ENCODE results near the gene LAMA4. TPM values are rescaled to one million over a fixed set of nuclear protein-coding genes. Genes with fewer than 3 reads are reported as not detected.

The LAMA4 gene
- total and polyA plus RNA-seq, 3 donors from 2014 or later: 37.6 to 61.0 (median 49.2) TPM

DNA sequence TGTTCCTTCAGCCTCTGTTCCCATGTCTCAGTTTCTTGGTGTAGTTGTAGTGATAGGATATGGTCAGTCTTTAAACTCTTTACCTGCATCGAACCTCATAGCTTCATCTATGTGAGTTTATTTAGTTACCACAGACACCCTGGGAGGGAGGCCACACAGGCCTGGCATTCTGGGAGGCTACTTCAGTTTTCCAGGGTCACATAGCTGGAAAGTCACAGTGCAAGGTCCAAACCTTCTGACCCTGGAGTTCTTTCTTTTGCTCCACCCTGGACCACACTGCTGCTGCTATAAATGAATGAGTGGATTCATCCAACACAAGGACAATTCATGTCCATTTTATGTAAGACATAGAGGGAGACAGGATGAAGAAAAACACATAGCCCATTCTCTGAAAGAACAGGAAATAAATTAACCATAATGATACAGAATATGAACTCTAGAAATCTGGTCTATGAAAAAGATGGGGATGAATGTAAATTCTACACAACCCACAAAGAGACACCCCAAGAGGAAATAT, 60.8 kb downstream of the LAMA4 start:
- intact Hi-C loops (cut with DNase I; ENCODE audit: low total_unique reads): no loop called here
- DNase-seq: no peak
- H3K9me3 ChIP-seq: no peaks in the 10 kb centered on the region
- TF ChIP-seq POLR2A (IDR thresholded peaks at IDR 0.05): no peak
- TF ChIP-seq, protein P1, sequence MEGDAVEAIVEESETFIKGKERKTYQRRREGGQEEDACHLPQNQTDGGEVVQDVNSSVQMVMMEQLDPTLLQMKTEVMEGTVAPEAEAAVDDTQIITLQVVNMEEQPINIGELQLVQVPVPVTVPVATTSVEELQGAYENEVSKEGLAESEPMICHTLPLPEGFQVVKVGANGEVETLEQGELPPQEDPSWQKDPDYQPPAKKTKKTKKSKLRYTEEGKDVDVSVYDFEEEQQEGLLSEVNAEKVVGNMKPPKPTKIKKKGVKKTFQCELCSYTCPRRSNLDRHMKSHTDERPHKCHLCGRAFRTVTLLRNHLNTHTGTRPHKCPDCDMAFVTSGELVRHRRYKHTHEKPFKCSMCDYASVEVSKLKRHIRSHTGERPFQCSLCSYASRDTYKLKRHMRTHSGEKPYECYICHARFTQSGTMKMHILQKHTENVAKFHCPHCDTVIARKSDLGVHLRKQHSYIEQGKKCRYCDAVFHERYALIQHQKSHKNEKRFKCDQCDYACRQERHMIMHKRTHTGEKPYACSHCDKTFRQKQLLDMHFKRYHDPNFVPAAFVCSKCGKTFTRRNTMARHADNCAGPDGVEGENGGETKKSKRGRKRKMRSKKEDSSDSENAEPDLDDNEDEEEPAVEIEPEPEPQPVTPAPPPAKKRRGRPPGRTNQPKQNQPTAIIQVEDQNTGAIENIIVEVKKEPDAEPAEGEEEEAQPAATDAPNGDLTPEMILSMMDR (IDR thresholded peaks at IDR 0.05): no peak
- peaks cover 20% of the 10 kb centered on the region for H3K4me1 ChIP-seq
- WGBS, 2 donors: 43 to 78% methylated on average over 1 of the region's 1 CpG
- H3K27ac ChIP-seq: peak overlapping the region in 1 of 2 donors; percentile 42
- no peaks in the 10 kb centered on the region for H3K36me3 ChIP-seq (ENCODE audit: low read depth, missing control alignments)
- no peaks in the 10 kb centered on the region for H3K27me3 ChIP-seq
- no peak overlapping the region for H3K4me3 ChIP-seq

- DNase-seq: no peak
- no peaks in the 10 kb centered on the region for H3K36me3 ChIP-seq (ENCODE audit: low read depth, missing control alignments)
- TF ChIP-seq, protein P1 (IDR thresholded peaks at IDR 0.05): no peak
- no peak for TF ChIP-seq POLR2A (IDR thresholded peaks at IDR 0.05)
Measured at GRCh38 chr6:112193117-112193516, 61.2 kb downstream of the LAMA4 start.

GRCh38 chr6:112191509-112192020, 62.8 kb downstream of the LAMA4 start:
- no peak overlapping the region for H3K4me3 ChIP-seq
- peaks cover 12% of the 10 kb centered on the region for H3K4me1 ChIP-seq
- H3K36me3 ChIP-seq (ENCODE audit: low read depth, missing control alignments): no peaks in the 10 kb centered on the region
- TF ChIP-seq, protein P1 (IDR thresholded peaks at IDR 0.05): no peak
- no peak for TF ChIP-seq POLR2A (IDR thresholded peaks at IDR 0.05)
- intact Hi-C loops (cut with DNase I; ENCODE audit: low total_unique reads): no loop called here
- no peaks in the 10 kb centered on the region for H3K9me3 ChIP-seq
- H3K27ac ChIP-seq: no peak overlapping the region
- no peaks in the 10 kb centered on the region for H3K27me3 ChIP-seq
- DNase-seq: no peak
- 87 to 96% methylated on average over 7 of the region's 7 CpGs for WGBS, 2 donors

More at GRCh38 chr6:112193117-112193516, 61.2 kb downstream of the LAMA4 start:
- Histone ChIP-seq H3K27ac (no peak overlapping the region), H3K27me3 (no peaks in the 10 kb centered on the region), H3K4me1 (peaks cover 18% of the 10 kb centered on the region), H3K4me3 (no peak overlapping the region), H3K9me3 (no peaks in the 10 kb centered on the region)
- intact Hi-C loops (cut with DNase I; ENCODE audit: low total_unique reads): no loop called here

- no peak overlapping the region for H3K27ac ChIP-seq
- H3K4me1 ChIP-seq: peaks cover 11% of the 10 kb centered on the region
- no peaks in the 10 kb centered on the region for H3K27me3 ChIP-seq
- intact Hi-C loops (cut with DNase I; ENCODE audit: low total_unique reads): no loop called here
- TF ChIP-seq POLR2A (IDR thresholded peaks at IDR 0.05): no peak
- no peaks in the 10 kb centered on the region for H3K9me3 ChIP-seq
- WGBS, 2 donors: 78 to 89% methylated on average over 1 of the region's 1 CpG
- H3K4me3 ChIP-seq: no peak overlapping the region
- no peaks in the 10 kb centered on the region for H3K36me3 ChIP-seq (ENCODE audit: low read depth, missing control alignments)
- no peak for DNase-seq
Measured at GRCh38 chr6:112190164-112190563, 64.2 kb downstream of the LAMA4 start.

GRCh38 chr6:112189494-112189893, 64.9 kb downstream of the LAMA4 start:
- H3K36me3 ChIP-seq (ENCODE audit: low read depth, missing control alignments): no peaks in the 10 kb centered on the region
- H3K27ac ChIP-seq: no peak overlapping the region
- H3K27me3 ChIP-seq: no peaks in the 10 kb centered on the region
- no peaks in the 10 kb centered on the region for H3K9me3 ChIP-seq
- H3K4me1 ChIP-seq: peaks cover 11% of the 10 kb centered on the region
- intact Hi-C loops (cut with DNase I; ENCODE audit: low total_unique reads): loop anchor here (10.0 kb wide), 1 partner anchor 105 kb away; no protein-coding TSS in a partner anchor
- H3K4me3 ChIP-seq: no peak overlapping the region
- no peak for DNase-seq
- TF ChIP-seq, protein P1 (IDR thresholded peaks at IDR 0.05): no peak
- TF ChIP-seq POLR2A (IDR thresholded peaks at IDR 0.05): no peak
- WGBS, 2 donors: 50 to 52% methylated on average over 5 of the region's 5 CpGs

Data from testis (tissue), 3 donors.